Duodenal mucosa (tissue), 2 donors: ENCODE data around the gene NOS1AP.

ENCODE experiments used
- H3K27ac ChIP-seq: one replicate; pipeline ENCODE4 v1.7.0; 2013; ENCODE audit warnings: low read depth, low read length
- H3K27me3 ChIP-seq, 2 donors: one replicate each; pipeline ENCODE4 v1.7.0; 2013; ENCODE audit warnings: low read length in 2 of 2, control low read depth in 1 of 2; ENCODE audit not compliant: insufficient read depth in 2 of 2, control insufficient read depth in 1 of 2
- H3K36me3 ChIP-seq, 2 donors: one replicate each; pipeline ENCODE4 v1.7.0; 2013; ENCODE audit warnings: low read length in 2 of 2, control low read depth in 1 of 2; ENCODE audit not compliant: insufficient read depth in 2 of 2, control insufficient read depth in 1 of 2
- H3K4me1 ChIP-seq, 2 donors: one replicate each; pipeline ENCODE4 v1.7.0; 2013; ENCODE audit warnings: low read length in 2 of 2, control low read depth in 1 of 2; ENCODE audit not compliant: insufficient read depth in 2 of 2, control insufficient read depth in 1 of 2
- H3K4me3 ChIP-seq, 2 donors: one replicate each; pipeline ENCODE4 v1.7.0; 2013; ENCODE audit warnings: low read length in 2 of 2, low read depth in 1 of 2
- H3K9ac ChIP-seq, 2 donors: one replicate each; pipeline ENCODE4 v1.7.0; 2013; ENCODE audit warnings: low read length in 2 of 2, low read depth in 1 of 2
- H3K9me3 ChIP-seq, 2 donors: one replicate each; pipeline ENCODE4 v1.7.0; 2013; ENCODE audit warnings: low read length in 2 of 2, control low read depth in 1 of 2; ENCODE audit not compliant: control insufficient read depth in 1 of 2

The NOS1AP gene

GRCh38 chr1:162292422-162292849, 222.9 kb downstream of the NOS1AP start:
- H3K27ac ChIP-seq: no peak overlapping the region
- H3K9me3 ChIP-seq: no peaks in the 10 kb centered on the region
- H3K9ac ChIP-seq: no peak overlapping the region
- H3K27me3 ChIP-seq: no peaks in the 10 kb centered on the region
- H3K36me3 ChIP-seq: no peaks in the 10 kb centered on the region
- H3K4me1 ChIP-seq: no peaks in the 10 kb centered on the region
- H3K4me3 ChIP-seq: no peak overlapping the region

- H3K9ac ChIP-seq: no peak overlapping the region
- no peaks in the 10 kb centered on the region for H3K27me3 ChIP-seq
- no peak overlapping the region for H3K27ac ChIP-seq
- H3K9me3 ChIP-seq: no peaks in the 10 kb centered on the region
- no peak overlapping the region for H3K4me3 ChIP-seq
- no peaks in the 10 kb centered on the region for H3K4me1 ChIP-seq
- H3K36me3 ChIP-seq: no peaks in the 10 kb centered on the region
Measured at GRCh38 chr1:162293073-162293692, 223.7 kb downstream of the NOS1AP start.

- Histone ChIP-seq H3K4me3 (no peak overlapping the region), H3K27ac (no peak overlapping the region), H3K9ac (no peak overlapping the region), H3K4me1 (peaks cover 0 to under 1% of the 10 kb centered on the region in 2 donors), H3K9me3 (no peaks in the 10 kb centered on the region), H3K27me3 (no peaks in the 10 kb centered on the region), H3K36me3 (no peaks in the 10 kb centered on the region)
Measured at GRCh38 chr1:162294015-162294414, 224.5 kb downstream of the NOS1AP start.

- H3K9me3 ChIP-seq: no peaks in the 10 kb centered on the region
- H3K27ac ChIP-seq: no peak overlapping the region
- peaks cover 0 to 4% of the 10 kb centered on the region in 2 donors for H3K4me1 ChIP-seq
- H3K4me3 ChIP-seq: no peak overlapping the region
- no peak overlapping the region for H3K9ac ChIP-seq
- no peaks in the 10 kb centered on the region for H3K36me3 ChIP-seq
- no peaks in the 10 kb centered on the region for H3K27me3 ChIP-seq
Measured at GRCh38 chr1:162297208-162297607, 227.7 kb downstream of the NOS1AP start.

GRCh38 chr1:162298266-162298665, 228.8 kb downstream of the NOS1AP start:
- Histone ChIP-seq H3K4me1 (peaks cover 0 to 4% of the 10 kb centered on the region in 2 donors), H3K36me3 (no peaks in the 10 kb centered on the region), H3K9ac (no peak overlapping the region), H3K27ac (no peak overlapping the region), H3K27me3 (no peaks in the 10 kb centered on the region), H3K4me3 (no peak overlapping the region), H3K9me3 (no peaks in the 10 kb centered on the region)

- peaks cover 0 to 4% of the 10 kb centered on the region in 2 donors for H3K4me1 ChIP-seq
- H3K9ac ChIP-seq: no peak overlapping the region
- H3K27me3 ChIP-seq: no peaks in the 10 kb centered on the region
- no peak overlapping the region for H3K4me3 ChIP-seq
- no peaks in the 10 kb centered on the region for H3K9me3 ChIP-seq
- H3K36me3 ChIP-seq: no peaks in the 10 kb centered on the region
- H3K27ac ChIP-seq: no peak overlapping the region
Measured at GRCh38 chr1:162299018-162299417, 229.5 kb downstream of the NOS1AP start.

GRCh38 chr1:162300057-162300917, 230.8 kb downstream of the NOS1AP start:
- Histone ChIP-seq H3K4me1 (peaks cover 0 to 6% of the 10 kb centered on the region in 2 donors), H3K4me3 (no peak overlapping the region), H3K9ac (no peak overlapping the region), H3K9me3 (no peaks in the 10 kb centered on the region), H3K36me3 (no peaks in the 10 kb centered on the region), H3K27ac (no peak overlapping the region), H3K27me3 (no peaks in the 10 kb centered on the region)

- H3K4me1 ChIP-seq: peaks cover 6 to 18% of the 10 kb centered on the region in 2 donors
- H3K9ac ChIP-seq: no peak overlapping the region
- H3K27me3 ChIP-seq: no peaks in the 10 kb centered on the region
- no peak overlapping the region for H3K4me3 ChIP-seq
- H3K36me3 ChIP-seq: no peaks in the 10 kb centered on the region
- no peak overlapping the region for H3K27ac ChIP-seq
- no peaks in the 10 kb centered on the region for H3K9me3 ChIP-seq
Measured at GRCh38 chr1:162301696-162302095, 232.2 kb downstream of the NOS1AP start.

GRCh38 chr1:162302306-162303003, 233.0 kb downstream of the NOS1AP start:
- H3K4me3 ChIP-seq: no peak overlapping the region
- no peaks in the 10 kb centered on the region for H3K27me3 ChIP-seq

GRCh38 chr1:162303004-162303344, 233.5 kb downstream of the NOS1AP start:
- H3K4me1 ChIP-seq: peaks cover 6 to 18% of the 10 kb centered on the region in 2 donors
- no peak overlapping the region for H3K27ac ChIP-seq
- H3K36me3 ChIP-seq: no peaks in the 10 kb centered on the region
- no peak overlapping the region for H3K9ac ChIP-seq
- H3K9me3 ChIP-seq: peaks cover 0 to under 1% of the 10 kb centered on the region in 2 donors
- no peak overlapping the region for H3K4me3 ChIP-seq
- no peaks in the 10 kb centered on the region for H3K27me3 ChIP-seq

More at GRCh38 chr1:162302306-162303003, 233.0 kb downstream of the NOS1AP start:
- no peak overlapping the region for H3K9ac ChIP-seq
- peaks cover 6 to 18% of the 10 kb centered on the region in 2 donors for H3K4me1 ChIP-seq
- H3K27ac ChIP-seq: no peak overlapping the region
- H3K36me3 ChIP-seq: no peaks in the 10 kb centered on the region
- H3K9me3 ChIP-seq: no peaks in the 10 kb centered on the region
